ENCODE data around the gene MBTPS1.

DNA sequence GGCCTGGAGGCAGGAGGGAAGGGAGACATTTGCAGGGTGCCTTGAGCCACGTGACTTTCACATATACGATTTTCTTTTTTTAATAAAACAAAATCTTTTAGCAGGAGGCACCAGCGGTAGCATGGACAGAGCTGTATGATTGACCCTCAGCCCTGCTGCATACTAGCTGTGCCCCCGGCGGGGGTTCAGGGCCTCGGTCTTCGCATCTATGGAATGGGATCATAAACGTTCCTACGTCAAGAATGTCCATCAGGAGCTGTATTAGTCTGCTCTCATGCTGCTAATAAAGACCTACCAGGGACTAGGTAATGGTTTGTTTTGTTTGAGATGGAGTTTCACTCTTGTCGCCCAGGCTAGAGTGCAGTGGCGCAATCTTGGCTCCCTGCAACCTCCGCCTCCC lies 101.3 kb downstream of the MBTPS1 start:
- TF ChIP-seq, protein P1, sequence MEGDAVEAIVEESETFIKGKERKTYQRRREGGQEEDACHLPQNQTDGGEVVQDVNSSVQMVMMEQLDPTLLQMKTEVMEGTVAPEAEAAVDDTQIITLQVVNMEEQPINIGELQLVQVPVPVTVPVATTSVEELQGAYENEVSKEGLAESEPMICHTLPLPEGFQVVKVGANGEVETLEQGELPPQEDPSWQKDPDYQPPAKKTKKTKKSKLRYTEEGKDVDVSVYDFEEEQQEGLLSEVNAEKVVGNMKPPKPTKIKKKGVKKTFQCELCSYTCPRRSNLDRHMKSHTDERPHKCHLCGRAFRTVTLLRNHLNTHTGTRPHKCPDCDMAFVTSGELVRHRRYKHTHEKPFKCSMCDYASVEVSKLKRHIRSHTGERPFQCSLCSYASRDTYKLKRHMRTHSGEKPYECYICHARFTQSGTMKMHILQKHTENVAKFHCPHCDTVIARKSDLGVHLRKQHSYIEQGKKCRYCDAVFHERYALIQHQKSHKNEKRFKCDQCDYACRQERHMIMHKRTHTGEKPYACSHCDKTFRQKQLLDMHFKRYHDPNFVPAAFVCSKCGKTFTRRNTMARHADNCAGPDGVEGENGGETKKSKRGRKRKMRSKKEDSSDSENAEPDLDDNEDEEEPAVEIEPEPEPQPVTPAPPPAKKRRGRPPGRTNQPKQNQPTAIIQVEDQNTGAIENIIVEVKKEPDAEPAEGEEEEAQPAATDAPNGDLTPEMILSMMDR (IDR thresholded peaks at IDR 0.05), result no peak
- TF ChIP-seq POLR2A (IDR thresholded peaks at IDR 0.05), result no peak

All from heart left ventricle (tissue), 13 donors.